ENCODE results near the gene MLF1.
"Not testable (repeated sequence)": the region's sequence is repeated elsewhere in the genome, so short reads cannot be mapped to it uniquely, and the experiment has no call there.

MLF1 gene, protein sequence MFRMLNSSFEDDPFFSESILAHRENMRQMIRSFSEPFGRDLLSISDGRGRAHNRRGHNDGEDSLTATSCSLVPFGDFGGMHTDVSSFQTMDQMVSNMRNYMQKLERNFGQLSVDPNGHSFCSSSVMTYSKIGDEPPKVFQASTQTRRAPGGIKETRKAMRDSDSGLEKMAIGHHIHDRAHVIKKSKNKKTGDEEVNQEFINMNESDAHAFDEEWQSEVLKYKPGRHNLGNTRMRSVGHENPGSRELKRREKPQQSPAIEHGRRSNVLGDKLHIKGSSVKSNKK

DNA sequence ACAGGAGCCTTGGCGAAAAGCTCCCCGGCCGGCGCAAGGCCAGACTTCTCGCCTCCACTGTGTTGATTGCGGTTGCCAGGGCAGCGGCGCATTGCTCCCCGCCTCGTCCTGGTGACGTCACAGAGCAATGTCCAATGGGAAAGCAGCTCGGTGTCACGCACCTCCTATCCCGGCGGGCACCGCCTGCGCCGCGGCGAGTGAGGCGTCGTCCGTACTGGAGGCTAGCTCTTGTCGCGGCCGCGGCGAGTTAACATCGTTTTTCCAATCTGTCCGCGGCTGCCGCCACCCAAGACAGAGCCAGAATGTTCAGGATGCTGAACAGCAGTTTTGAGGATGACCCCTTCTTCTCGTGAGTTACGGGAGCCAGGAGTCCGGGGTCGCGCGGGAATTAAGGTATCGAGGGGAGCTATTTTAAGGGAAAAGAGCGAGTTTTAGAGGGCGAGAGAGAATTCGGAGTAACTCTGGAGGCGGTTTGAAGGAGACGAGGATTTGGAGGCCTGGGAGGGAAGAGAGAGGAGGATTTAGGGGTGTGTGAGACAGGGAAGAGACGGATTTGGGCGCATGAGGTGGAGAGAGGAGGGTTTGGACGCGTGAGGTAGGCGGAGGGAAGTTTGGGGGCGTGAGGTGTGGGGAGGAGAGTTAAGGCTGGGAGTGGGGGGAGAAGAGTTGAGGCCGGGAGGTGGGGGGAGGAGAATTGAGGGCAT is at the start of gene MLF1:
TSS of gene MLF1 (plus strand) at position 196 of the 704 bp plus-strand sequence. CDS start at position 303, 107 bp downstream.
- peak; percentile 91 for DNase-seq

DNA sequence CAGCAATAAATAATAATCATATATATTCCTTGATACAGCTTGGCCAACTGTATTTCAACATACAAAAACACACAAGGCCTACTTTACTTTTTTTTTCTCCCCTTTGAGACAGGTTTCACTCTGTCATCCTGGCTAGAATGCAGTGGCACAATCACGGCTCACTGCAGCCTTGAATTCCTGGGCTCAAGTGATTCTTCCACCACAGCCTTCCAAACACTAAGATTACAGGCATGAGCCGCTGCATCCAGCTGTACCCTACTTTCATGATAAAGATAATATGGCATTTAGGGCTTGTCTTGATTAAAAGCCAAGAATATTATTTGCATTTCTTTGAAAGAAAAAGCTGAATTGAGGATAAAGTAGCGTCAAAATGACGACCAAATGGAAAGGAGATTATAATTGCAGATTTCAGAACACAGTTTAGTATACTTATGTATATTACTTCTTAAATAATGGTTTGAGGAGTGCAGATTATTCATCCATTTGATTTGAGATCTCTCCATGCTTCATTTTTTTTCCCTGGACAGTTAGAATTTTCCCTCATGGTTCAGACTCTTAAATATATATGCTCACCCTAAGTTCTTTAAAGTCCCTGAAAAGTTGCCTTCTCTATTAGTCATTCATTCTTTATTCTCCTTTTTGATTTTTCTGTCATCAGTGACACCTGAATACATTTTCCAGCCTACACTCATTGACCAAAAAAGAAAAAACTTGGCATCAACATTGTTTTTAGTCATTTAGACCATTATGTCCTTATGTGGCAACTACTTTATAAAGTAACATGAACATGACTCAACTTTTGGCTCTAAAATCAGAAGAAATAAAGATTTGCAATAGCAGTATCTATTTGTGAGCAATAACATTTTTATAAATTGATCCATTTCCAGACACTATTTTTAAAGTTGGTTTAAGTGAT is 48.5 kb upstream of the MLF1 start:
- no peak for DNase-seq

DNA sequence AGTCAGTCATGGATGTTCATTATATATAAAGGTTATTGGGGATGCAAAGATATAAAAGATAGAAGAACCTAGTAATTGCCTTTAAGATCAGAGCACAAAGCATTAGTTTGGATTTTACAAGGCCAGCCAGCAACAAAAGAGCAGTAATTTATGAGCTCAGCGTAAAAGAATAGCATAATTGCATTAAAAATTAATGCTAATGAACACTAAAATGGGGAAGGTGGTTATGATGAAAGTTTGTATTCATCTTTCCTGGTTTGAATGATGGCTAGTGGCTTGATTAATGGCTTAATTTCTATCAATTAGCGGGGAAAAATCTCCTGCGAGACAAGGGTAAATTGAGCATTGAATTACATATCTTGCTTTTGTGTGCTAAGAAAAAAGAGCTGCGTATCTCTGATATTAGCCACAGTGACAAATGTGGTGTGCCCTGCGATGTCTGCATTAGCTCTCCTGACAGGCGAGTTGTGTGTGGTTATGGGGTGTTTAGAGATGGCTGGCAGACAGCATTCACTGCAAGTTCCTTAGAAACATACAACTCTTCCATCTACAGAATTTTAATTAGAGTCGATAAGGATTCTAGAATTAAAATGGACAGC is 42.8 kb upstream of the MLF1 start:
- no peak for DNase-seq

DNA sequence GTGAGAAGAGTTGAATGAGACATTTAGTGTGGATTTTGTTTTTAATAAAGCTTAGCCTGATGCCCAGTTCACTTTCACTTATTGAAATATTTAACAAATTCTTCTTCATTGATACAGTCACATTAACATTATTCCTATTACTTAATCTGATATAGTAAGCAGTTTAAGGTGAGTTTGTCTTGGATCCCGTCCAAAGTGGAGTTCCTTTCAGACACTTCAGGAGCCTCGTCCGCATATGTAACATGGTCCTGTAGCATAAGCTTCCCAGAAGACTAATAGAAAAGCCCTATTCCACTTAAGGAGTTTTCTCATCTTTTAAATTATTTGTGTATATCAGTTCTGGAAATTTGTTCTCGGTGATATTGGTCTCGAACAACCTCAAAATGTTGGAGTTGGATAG is 39.7 kb upstream of the MLF1 start:
- no peak for DNase-seq

DNA sequence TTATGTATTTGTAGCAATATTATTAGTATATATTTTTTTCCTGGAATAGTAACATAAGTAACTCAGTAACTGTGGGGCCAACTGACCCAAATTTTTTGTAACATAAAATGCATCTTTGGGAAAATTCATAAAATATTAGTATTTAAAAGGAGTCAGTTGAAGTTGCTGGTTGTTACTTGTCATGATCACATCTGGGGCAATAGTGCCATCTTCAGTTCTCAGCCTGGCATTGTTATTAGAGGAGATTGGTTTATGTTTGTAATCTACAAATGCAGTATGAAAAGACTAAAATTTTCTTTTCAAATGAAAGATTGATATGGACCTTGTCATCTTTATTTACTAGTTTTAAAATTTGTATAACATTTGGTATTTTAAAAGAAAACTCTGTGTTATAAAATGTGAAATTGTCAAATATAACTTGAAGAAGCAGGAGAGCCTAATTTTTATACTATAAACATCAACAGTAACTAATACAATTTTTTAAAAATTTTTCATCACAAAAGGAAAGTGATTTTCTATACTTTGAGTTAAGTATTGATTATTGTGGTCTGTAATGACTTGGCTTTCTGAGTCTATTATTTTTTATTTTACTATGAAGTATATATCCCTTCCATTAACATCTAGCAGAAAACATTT is 38.8 kb upstream of the MLF1 start:
- peak; percentile 11 for DNase-seq

DNA sequence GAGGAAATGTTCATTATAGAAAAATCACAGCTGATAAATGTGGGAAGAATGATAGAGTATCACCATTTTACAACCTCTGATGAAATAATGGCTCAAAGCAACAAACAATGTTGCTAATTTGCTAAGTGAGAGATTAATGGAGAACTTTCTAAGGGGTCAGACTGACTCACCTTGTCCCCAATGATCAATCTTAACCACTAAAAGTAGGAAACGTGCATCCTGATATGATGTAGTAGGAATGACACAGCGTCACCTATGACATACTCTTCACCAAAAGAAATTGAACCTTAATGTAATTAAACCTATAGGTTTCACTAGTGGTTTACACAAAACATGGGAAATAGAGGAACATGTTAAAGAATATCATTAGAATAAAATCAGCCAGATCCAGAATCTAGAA is 35.1 kb upstream of the MLF1 start:
- DNase-seq = no peak

DNA sequence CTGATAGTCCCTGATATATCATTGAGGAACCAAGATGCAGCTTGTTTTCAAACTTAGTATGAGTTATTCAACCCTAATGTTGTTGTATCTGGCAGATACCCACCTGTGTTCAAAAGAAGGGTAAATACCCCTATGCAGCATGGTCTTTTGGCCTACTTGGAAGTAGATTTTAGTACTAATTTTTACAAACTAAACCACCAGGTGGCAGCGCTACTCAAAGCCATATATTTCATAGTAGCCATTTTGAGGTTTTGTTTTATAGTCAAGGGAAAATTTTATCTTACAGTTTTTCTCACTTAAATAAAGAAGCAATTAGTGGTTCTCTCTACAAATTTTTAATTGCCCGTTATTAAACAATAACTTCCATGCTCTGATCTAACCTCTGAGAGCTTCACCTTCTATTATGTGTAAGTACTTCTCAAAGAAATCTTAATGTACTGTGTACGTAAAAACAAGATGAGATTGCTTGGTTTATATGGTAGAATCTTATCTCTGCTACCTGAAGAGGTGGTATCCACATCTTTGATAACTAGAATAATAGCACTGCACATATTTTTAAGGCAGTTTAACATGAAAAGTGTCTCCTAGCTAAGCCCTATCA is 31.5 kb upstream of the MLF1 start:
- peak; percentile 60 for DNase-seq

DNA sequence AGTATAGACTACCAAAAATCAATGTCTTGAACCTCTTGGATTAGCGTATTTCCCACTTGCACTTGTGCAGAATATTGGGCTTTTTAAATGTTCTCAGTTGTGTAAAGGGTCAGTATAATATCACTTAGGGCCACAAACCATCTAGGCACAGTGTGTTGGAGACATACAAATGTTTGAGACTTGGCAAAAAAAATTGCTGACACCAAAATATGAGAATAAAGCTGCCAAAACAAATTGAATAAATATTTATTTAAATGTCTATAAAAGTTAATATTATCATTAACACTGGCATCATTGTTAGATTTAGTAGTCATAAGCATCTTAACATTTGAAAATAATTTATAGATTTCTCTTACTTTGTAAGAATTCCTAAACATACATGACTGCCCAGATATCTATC is 30.9 kb upstream of the MLF1 start:
- no peak for DNase-seq

DNA sequence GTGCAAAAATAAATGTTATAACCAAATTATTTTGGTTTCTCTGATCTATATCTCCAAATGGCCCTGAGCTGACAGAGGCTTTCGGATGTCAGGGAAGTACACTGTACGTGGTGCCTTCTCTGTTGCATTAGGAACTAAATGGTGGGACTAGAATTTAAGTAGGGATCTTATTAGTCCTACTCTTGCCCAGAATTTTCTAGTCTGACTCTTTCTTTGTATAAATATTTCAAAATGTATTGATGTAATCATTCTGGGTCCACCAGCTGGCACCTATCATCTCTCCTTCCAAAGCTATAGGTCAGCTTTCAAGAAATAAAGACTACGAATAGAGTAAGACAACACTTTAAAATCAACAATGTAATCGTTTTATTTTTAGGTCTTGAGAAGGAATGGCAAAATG is 22.3 kb upstream of the MLF1 start:
- DNase-seq = no peak

DNA sequence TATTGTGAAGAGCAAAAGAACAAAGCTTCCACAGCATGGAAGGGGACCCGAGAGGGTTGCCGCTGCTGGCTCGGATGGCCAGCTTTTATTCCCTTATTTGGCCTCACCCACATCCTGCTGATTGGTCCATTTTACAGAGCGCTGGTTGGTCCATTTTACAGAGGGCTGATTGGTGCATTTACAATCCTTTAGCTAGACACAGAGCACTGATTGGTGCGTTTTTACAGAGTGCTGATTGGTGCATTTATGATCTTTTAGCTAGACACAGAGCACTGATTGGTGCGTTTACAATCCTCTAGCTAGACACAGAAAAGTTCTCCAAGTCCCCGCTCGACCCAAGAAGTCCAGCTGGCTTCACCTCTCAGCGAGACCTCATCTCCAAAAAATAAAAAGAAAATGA is 21.1 kb upstream of the MLF1 start:
- DNase-seq = not testable (repeated sequence)

DNA sequence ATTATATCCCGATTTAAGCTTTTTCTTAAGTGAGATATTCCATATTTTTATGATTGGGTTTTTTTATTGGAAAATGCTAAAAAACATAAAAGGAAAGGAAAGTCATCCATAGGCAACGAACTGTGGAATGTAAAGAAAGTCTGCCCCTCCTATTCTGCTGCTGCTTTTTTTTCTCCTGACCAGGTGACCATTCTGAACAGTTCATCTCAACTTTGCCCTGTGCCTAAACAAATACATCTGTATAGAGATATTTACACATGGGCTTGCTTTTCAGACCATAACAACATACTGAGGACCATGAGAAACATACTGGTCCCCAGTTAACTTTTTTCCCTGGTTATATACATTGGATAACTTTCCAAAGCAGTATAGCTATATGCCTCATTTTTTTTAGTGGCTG is 18.9 kb upstream of the MLF1 start:
- no peak for DNase-seq

DNA sequence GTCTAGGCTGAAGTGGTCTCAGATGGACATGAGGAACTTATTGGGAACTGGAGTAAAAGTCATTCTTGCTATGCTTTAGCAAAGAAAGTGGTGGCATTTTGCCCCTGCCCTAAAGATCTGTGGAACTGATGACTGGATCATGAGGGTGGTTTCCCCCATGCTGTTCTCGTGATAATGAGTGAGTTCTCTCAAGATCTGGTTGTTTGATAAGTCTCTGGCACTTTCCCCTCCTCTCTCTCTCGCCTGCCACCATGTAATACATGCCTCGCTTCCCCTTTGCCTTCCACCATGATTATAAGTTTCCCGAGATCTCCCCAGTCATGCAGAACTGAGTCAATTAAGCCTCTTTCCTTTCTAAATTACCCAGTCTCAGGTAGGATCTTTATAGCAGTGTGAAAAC is 11.5 kb upstream of the MLF1 start:
- no peak for DNase-seq

DNA sequence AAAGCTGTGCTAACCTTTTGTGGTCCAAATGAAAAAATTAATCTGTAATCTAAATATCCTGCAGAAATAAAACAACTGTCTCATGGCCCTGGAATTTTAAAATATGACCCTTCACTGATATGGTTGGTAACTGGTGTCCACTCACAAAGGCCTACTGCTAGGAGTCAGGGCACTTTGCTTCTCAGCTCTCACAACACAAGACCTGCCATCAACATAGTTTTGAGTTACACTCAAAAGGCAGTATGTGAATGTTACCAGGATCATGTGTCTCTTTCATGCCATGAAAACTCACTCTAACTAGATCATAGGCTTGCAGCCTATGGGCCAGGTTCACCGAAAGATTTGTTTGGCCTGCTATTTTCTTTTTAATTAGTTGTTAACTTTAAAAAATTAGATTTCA is 10.0 kb upstream of the MLF1 start:
- DNase-seq = no peak

DNA sequence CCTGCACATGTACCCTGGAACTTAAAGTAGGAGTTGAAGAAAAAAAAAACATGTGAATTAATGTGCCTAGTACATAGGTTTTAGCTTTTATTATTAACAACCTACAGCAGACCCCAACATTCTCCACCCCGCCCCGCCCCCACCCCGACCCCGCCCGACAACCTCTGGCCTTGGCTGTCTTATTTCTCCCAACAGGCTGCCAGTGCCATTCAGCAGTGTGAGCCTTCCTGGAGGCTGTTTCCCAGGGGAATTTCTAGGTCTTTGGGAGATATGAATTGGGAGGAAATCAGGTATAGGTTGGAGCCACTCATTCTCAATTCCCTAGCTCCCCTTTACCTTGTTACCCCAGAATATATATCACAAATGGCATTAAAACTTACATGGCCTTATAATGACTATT is 8.3 kb upstream of the MLF1 start:
- DNase-seq = no peak

DNA sequence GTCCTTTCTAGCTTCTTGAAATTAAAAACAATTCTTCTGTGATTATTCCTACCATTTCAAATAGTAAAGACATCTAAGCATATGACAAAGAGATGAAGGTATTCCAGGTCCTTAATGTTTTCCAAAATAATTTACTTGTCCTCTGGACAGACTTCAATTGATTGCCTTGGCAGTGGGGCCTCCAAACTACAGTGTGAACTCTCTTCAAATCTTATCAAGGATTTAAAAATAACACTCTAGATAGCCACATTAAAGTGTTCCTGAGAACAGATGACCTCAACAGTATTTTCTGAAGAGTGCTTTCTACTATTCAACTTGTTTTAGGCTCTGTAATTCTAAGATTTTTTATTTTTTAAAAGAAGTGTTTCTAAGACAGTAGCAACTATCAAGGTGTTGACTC is 7.9 kb upstream of the MLF1 start:
- no peak for DNase-seq

DNA sequence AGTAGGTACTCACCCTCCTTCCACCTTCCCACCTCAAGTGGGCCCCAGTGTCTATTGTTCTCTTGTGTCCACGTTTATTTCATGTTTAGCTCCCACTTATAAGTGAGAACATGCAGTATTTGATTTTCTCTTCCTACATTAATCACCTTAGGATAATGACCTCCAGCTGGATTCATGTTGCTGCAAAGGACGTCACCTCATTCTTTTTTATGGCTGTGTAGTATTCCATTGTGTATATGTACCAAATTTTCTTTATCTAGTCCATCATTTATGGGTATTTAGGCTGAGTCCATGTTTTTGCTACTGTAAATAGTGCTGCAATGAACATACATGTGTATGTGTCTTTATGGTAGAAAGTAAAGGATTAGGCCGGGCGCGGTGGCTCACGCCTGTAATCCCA is 5.9 kb upstream of the MLF1 start:
- DNase-seq = no peak

DNA sequence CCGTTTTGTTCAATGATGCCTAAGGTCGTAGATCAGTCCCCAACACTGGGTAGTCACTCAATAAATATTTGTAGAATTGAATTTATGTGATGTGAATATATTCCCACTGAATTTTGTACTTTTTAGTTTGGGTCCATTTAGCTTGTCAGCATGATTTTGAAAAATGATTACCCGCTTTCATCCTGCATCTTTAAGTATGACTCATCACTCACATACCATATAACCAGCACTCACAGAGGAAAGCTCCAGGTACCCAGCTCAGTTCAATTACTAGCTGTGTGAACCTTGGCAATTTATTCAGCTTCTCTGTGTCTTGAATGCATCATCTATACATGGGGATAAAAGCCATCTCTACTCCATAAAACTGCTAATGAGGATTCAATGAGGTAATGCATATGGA is 2.2 kb upstream of the MLF1 start:
- no peak for DNase-seq

DNA sequence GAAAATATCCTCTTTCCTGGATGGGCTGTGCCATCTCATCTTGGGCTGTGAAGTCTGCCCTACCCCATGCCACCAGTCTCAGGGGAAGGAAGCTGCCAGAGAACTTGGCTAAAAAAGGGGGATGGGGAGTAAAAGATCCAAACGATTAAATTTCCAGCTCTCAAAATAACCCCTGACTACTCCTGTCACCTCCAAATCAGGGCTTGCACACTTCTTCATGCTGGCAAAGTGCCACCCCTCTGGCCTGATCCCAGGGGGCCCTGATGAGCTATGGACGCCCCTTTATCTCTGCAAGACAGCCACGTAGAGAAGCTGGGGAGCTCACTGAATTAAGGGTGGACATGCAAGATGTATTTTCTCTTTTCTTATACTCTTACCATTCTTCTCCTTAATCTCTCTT is 1.2 kb upstream of the MLF1 start:
- no peak for DNase-seq

DNA sequence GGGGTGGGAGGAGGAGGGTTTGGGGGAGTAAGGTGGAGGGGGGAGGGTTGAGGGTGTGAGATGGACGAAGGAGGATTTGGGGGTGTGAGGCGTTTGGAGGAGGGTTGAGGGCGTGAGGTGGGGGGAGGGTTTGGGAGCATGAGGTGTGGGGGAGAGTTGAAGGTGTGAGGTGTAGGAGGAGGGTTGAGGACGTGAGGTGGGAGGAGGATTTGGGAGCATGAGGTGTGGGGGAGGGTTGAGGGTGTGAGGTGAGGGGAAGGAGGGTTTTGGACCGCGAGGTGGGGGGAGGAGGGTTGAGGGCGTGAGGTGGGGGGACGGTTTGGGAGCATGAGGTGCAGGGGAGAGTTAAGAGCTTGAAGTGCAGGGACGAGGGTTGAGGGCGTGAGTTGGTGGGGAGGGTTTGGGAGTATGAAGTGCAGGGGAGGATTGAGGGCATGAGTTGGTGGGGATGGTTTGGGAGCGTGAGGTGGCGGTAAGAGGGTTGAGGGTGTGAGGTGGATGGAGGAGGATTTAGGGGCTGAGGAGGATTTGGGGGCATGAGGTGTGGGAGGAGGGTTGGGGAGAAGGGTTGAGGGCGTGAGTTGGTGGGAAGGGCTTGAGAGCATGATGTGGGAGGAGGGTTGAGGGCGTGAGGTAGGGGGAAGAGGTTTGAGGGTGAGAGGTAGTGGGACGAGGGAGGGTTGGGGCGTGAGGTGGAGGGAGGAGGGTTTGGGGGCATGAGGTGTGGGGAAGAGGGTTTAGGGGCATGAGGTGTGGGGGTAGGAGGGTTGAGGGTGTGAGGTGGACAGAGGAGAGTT is 1.2 kb downstream of the MLF1 start:
- DNase-seq = no peak

DNA sequence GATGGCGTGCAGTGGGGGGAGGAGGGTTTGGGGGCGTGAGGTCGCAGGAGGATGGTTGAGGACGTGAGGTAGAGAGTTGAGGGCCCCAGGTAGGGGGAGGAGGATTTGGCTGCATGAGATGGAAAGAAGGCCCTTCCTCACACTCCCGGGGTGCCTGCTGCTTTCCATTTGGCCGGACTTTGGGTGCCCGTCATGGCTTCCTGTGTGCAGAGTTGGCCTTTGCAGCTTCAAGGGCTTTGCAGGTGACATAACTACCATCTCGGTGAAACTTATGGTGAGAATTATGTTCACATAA is 1.7 kb downstream of the MLF1 start:
- no peak for DNase-seq

DNA sequence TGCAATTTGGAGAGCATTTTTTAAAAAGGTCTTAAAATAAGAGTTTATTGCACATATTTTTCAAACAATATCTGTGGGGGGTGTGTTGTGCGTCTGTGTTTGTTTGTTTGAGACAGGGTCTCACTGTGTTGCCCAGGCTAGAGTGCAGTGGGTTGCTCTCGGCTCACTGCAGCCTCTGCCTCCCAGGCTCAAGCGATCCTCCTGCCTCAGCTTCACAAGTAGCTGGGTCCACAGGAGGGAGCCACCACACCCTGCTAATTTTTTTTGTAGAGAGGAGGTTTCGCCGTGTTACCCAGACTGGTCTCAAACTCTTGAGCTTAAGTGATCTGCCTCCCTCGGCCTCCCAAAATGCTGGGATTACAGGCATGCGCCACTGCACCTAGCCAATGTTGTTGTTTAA is 2.7 kb downstream of the MLF1 start:
- no peak for DNase-seq

DNA sequence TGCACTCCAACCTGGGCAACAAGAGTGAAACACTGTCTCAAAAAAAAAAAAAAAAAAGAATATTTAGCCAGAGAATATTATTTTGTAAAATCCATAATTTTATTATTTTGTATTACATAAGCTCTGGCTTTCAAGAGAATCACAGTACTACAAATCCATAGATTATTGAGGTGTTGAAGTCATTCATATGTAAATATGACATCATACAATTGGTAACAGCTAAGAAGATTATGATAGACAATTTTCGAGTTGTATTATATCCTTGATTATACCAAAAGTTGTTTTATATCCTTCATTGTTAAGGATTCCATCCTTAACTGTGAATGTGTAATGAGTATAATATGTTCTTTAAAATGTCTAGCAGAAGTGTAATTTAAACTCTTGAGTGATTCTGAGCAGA is 3.7 kb downstream of the MLF1 start:
- DNase-seq = no peak
